Measurements from ENCODE around the gene GINS1.
"Not testable (repeated sequence)": the region's sequence is repeated elsewhere in the genome, so short reads cannot be mapped to it uniquely, and the experiment has no call there.

Gene GINS1

DNA sequence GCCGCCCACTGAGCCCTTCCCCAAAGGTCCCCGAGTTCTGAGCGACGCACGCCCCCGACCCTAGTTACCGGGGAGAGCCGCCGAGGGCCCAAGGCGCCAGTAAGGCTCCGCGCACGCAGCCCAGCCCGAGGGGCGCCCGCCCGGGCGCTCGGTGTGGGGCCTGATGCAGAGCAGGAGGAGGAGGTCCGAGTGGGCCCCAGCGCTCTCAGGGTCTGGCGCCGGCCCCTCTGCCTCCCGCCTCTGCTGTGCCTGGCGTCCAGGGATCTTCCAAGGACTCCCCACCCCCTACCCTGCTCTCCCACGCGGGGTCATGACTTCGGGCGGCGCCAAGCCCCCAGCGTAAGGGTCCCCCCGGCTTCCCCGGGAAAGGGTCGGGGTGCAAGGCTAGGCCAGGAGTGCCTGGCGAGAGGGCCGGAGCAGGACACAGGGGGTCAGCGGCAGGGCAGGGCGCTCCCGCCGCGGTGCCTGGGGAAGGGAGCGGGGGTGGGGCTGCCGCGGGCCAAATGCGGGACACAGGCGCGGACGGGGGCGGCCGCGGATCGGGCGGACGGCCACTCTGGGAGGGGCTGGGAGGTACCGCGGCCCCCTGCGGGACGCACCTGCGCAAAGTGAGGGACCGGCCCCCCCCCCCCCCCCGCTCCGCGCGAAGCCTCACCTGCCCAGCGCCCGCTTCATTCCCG, 17.5 kb upstream of the GINS1 start:
- no peak for FAIRE-seq
- DNase-seq (ENCODE audit: low spot score): no peak

DNA sequence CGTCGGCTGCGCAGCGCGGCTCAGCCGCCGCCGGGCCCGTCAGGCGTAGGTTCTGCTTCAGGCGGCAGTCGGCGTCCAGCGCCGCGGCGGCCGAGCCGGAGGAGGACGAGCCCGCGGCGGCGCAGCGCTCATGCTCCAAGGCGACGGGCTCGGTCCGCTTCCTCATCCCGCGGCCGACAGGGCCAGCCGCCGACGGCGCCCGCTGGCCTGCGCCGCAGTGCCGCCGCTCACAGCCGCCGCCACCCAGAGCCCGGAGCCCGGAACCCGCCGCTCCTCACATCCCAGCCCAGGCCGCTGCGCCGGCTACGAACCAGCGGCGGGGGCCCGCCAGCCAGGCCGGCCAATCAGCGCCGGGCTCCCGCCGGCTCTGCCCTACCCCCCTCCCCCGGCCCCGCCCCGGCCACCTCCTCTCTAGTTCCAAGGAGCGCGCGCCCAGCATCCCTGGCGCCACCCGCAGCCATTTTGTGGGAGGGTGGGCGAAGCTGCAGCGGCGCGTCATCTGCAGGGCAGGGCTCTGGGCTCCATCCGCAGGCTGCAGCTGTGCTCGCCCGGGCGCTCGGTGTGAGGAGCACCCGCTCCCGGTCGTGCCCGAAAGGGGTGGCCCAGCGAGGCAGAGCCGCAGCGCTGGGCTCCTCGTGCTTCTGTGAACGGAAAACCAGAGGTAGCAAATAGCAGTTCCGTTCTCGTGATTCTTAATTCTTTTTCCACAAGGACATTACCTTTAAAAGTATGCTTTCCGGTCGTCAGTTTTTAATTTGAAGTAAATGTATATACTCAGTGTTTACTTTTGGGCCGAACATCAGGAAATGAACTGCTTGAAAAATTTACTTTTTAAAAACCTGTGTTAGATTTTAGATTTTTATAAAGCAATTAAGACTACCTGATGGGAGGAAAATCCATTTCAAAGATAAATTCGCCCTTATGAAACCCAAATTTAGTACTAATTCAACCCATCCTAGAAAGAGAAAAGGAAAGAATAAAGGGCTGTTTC, 16.6 kb upstream of the GINS1 start, which contains the start of gene ABHD12:
ABHD12 (minus strand) TSS at position 298 of the 991 bp plus-strand sequence; CDS start at position 166, 132 bp downstream.
- DNase-seq (ENCODE audit: low spot score) (peak; percentile 87), FAIRE-seq (no peak)

- DNase-seq (ENCODE audit: low spot score) (no peak), FAIRE-seq (no peak)
These were observed 13.2 kb upstream of the GINS1 start for GRCh38 chr20:25394276-25394675.

DNA sequence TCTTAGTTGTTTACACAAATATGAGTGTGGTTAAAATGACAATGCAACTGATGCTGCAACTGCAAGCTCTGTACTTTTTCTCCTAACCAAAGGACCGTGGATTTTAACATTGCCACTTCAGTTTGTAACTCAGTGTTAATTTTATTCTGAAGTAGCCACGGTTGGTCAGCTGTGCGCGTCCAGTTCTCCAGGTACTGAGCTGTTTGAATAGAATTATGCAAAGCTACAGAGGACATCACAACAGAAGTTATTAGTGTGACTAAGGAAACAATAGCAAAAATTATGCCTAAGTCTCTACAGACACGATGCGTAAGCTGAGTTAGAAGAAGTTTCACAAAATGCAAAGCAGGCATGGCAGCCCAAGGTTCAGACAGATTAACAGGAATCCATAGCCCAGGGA, 12.5 kb upstream of the GINS1 start:
- DNase-seq (ENCODE audit: low spot score): no peak

GRCh38 chr20:25397096-25397495, 10.4 kb upstream of the GINS1 start:
- DNase-seq (ENCODE audit: low spot score): no peak
- no peak for FAIRE-seq

More for the DNA sequence above, 12.5 kb upstream of the GINS1 start:
- no peak for FAIRE-seq

GRCh38 chr20:25397821-25398220, 9.7 kb upstream of the GINS1 start:
- DNase-seq (ENCODE audit: low spot score) (no peak), FAIRE-seq (no peak)

DNA sequence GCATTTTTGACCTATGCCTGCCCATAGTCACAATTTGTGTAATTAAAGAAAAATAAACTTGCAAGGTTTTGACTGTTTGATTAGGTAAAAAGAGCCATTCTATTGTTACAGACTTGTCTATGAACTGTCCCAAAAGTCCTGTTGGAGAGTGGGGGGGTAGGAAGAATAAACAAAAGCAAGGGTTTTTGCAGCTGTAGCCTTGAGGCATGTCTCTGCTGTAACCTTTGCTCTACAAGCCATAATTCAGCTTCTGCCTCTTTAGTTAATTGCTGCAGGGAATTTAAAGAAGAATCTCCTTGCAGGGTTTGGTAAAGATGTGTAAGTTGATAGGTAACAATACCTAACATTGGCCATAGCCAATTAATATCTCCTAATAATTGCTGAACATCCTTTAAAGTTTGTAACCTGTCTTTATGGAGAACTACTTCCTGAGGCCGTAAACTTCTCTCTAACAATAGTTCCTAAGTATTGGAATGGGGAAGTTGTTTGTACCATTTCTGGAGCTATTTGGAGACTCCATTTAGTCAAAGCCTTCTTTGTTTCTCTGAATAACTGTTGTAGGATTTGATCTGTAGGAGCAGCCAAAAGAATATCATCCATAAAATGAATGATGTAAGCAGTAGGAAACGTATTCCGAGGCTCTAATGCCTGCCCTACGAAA, 9.0 kb upstream of the GINS1 start:
- no peak for FAIRE-seq
- DNase-seq (ENCODE audit: low spot score): no peak

DNA sequence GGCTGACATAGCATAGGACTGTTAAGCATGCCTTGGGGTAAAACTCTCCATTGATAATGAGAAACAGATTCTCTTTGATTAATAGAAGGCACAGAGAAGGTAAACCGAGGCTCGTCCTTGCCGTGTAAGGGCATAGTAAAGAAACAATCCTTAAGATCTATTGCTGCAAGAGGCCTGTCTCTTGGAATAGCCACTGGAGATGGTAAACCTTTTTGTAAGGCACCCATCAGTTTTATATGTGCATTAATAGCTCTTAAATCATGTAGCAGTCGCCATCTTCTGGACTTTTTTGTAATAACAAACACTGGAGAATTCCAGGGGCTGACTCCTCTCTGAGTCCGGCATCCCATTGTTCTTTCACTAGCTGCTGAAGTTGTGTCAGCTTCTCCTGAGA, 8.4 kb upstream of the GINS1 start:
- FAIRE-seq (no peak), DNase-seq (ENCODE audit: low spot score) (peak; percentile 62)

- not testable (repeated sequence) for DNase-seq (ENCODE audit: low spot score); FAIRE-seq
These were observed 7.2 kb upstream of the GINS1 start for GRCh38 chr20:25400291-25400732.

DNA sequence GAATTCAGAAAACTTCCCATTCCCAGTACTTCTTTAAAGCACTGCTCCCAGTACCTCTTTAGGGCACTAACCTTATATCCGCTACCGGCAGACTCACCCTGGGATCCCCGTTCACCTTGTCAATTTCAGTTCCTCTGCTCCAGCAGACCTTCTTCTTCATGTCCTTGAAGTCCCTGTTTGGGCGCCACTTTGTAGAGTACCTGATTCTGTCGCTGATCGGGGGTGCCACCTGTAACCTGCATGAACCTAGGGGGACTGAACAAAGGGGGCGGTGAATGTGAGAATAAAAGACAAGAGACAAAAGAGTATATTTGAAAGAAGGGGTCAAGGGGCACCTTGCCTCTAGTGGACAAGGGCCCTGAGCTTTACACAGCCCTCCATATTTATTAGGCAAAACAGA, 4.9 kb upstream of the GINS1 start:
- DNase-seq (ENCODE audit: low spot score) (no peak), FAIRE-seq (no peak)

DNA sequence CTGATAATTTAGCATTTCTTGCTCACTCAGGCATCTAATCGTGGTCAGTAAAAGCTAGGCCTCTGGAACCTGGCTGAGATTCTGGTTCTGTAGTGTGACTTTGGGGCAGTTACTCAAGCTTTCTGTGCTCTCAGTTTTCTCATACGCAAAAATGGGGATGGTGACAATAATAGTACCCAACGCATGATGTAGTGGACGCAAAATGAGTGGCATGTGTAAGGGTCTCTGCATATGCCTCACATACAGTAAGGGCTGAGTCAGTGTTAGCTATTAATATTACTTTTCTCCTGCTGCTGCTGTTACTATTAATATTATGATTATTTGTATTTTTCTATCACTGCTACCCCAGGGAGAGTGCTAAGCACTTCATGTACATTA, 686 bp downstream of the GINS1 start:
- FAIRE-seq (no peak), DNase-seq (ENCODE audit: low spot score) (no peak)

GRCh38 chr20:25408890-25409289, 1.4 kb downstream of the GINS1 start:
- DNase-seq (ENCODE audit: low spot score): no peak
- no peak for FAIRE-seq

DNA sequence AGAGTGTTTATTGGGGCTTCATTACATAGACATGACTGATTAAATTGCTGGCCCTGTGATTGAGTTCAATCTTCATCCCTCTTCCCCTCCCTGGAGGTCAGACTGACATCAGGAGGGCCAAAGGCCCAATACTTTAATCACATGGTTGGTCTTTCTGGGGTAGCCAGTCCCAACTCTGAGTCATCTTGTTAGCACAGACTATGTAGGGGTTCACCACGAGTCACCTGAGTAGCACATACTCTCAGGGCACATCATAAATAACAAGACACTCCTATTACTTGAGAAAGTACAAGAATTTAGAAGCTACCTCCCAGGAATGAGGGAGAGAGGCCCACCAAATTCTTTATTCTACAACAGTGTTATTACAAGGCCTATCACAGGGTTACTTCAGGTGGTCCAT, 11.3 kb downstream of the GINS1 start:
- FAIRE-seq: no peak

GRCh38 chr20:25421102-25421501, 13.6 kb downstream of the GINS1 start:
- DNase-seq (ENCODE audit: low spot score) (no peak), FAIRE-seq (no peak)

More for the DNA sequence above, 11.3 kb downstream of the GINS1 start:
- no peak for DNase-seq (ENCODE audit: low spot score)

- FAIRE-seq: no peak
- DNase-seq (ENCODE audit: low spot score): no peak
These were observed 14.6 kb downstream of the GINS1 start for GRCh38 chr20:25422032-25422431.

DNA sequence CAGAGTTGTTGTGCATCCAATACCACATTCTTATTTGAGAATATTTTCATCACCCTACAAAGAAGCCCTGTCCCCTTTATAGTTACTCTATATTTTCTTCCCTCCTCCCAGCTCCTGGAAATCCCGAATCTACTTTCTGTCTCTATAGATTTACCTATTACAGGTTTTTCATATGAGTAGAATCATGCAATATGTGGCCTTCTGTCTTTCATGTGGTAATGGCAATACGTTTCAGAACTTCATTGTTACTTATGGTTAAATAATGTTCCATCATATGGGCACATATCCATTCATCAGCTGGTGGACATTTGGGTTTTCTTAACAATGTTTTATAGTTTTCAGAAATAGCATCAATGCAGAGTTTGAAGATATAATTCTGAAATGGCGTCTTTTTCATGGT, 17.1 kb downstream of the GINS1 start:
- FAIRE-seq: no peak
- no peak for DNase-seq (ENCODE audit: low spot score)

GRCh38 chr20:25437153-25437581, 29.7 kb downstream of the GINS1 start:
- FAIRE-seq (no peak), DNase-seq (ENCODE audit: low spot score) (no peak)

GRCh38 chr20:25439328-25439727, 31.9 kb downstream of the GINS1 start:
- FAIRE-seq (no peak), DNase-seq (ENCODE audit: low spot score) (no peak)

- FAIRE-seq (no peak), DNase-seq (ENCODE audit: low spot score) (no peak)
These were observed 37.1 kb downstream of the GINS1 start for GRCh38 chr20:25444556-25444955.

- DNase-seq (ENCODE audit: low spot score) (no peak), FAIRE-seq (no peak)
These were observed 40.2 kb downstream of the GINS1 start for GRCh38 chr20:25447671-25448070.

- DNase-seq (ENCODE audit: low spot score) (no peak), FAIRE-seq (no peak)
These were observed 44.9 kb downstream of the GINS1 start for GRCh38 chr20:25452333-25452732.

All from RCC 7860 (cell line).